Thyroid gland (tissue), 4 donors: ENCODE results near the gene FARS2.

Source experiments
- CTCF ChIP-seq, 6 experiments: fragments of 200-600 bp in 3 of 6; fragments of 450-650 bp in 3 of 6; sonication (generic) in 3 of 6; IDR thresholded peaks; one replicate each; pipeline ENCODE4 v1.5.1; 2016 to 2019; ENCODE audit warnings: antibody characterized with exemption in 6 of 6, mild to moderate bottlenecking in 2 of 6, inconsistent platforms in 1 of 6, moderate library complexity in 1 of 6
- POLR2A ChIP-seq, 2 donors: fragments of 450-650 bp; IDR thresholded peaks; one replicate each; pipeline ENCODE4 v1.6.1; 2017; ENCODE audit warnings: antibody characterized with exemption in 2 of 2, mild to moderate bottlenecking in 2 of 2, moderate library complexity in 1 of 2

DNA sequence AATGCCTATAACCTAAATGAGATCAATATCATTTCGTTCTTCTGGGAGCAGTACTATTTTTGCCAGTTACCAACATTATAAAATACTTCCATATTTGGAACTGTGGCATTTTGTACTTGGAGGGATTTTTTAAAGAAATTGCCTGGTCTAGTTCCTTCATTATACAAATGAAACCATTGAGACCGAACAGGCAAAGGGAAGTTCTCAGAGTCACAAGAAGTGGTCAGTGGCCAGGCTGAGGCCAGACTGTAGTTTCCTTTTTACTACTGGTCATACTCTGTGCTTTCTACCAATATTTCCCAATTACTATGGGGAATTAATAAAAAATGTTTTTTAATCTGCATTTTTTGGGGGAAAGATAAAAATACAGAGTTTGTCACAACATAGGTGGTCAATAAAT, 413.4 kb downstream of the FARS2 start:
- TF ChIP-seq CTCF (IDR thresholded peaks at IDR 0.05) (no peak), POLR2A (IDR thresholded peaks at IDR 0.05) (no peak)
